HCT116 (cell line): ENCODE measurements around the gene DISP2. TPM values are rescaled to one million over a fixed set of nuclear protein-coding genes. Genes with fewer than 3 reads are reported as not detected.

Experiments used
- ATAC-seq: fragments of 200-7000 bp; cut with Tn5 transposase; 2 replicates; pipeline ENCODE4 v1.9.1; 2020; ENCODE audit warnings: mild to moderate bottlenecking, moderate library complexity
- BruUV-seq: library from RNA; stranded (reverse); fragments of 400-500 nt; replicated peaks from 2 replicates; lab custom pipeline; 2021; lab: Mats Ljungman, UMichigan
- CTCF ChIA-PET: fragments of 300-600 bp; sonication (Branson Sonifier 250); formaldehyde crosslinking; loops from one replicate; lab custom pipeline; 2021; ENCODE audit warnings: antibody characterized with exemption; lab: Charles Lee
- POLR2A ChIA-PET: fragments of 300-600, 350-600 bp; sonication (Branson Sonifier 250); formaldehyde crosslinking; loops from one replicate; lab custom pipeline; 2021; ENCODE audit warnings: antibody characterized with exemption; lab: Charles Lee
- RAD21 ChIA-PET, 2 experiments: fragments of 300-600 bp; sonication (Branson Sonifier 250); formaldehyde crosslinking; loops; one replicate each; lab custom pipeline; 2023; ENCODE audit warnings: low total read pairs in 2 of 2; ENCODE audit not compliant: uncharacterized antibody in 2 of 2, unreplicated experiment in 2 of 2, low non-redundant PET in 1 of 2; lab: Charles Lee
- DNase-seq: peaks from one replicate; pipeline ENCODE4 v3.0.0-alpha.2; 2010; ENCODE audit warnings: low read depth, low spot score
- H2AFZ ChIP-seq: fragments of 200-600 bp; shearing (Covaris generic), sonication (generic); 2 replicates; pipeline ENCODE4 v1.6.1; 2017; ENCODE audit warnings: low read depth, mixed run types, mixed read lengths, antibody characterized with exemption, low read length; ENCODE audit not compliant: poor library complexity, severe bottlenecking
- H3K27ac ChIP-seq: 2 replicates; pipeline ENCODE4 v1.5.1; 2012; ENCODE audit warnings: low read depth, low read length
- H3K27me3 ChIP-seq: fragments of 200-600 bp; sonication (generic); 2 replicates; pipeline ENCODE4 v1.6.1; 2016; ENCODE audit warnings: mixed run types, low read length, mixed read lengths; ENCODE audit not compliant: insufficient read depth
- H3K36me3 ChIP-seq, 2 experiments: fragments of 200-500 bp in 1 of 2; fragments of 200-600 bp in 1 of 2; sonication (Bioruptor generic) in 1 of 2; sonication (generic) in 1 of 2; 2 replicates each; pipeline versions ENCODE4 v1.5.1 to v1.6.1; 2014 to 2016; ENCODE audit warnings: low read length in 2 of 2, inconsistent platforms in 1 of 2, mixed read lengths in 1 of 2, mixed run types in 1 of 2; ENCODE audit not compliant: insufficient read depth in 2 of 2, control insufficient read depth in 1 of 2
- H3K4me1 ChIP-seq, 2 experiments: fragments of 200-600 bp in 1 of 2; sonication (generic) in 1 of 2; 2 replicates each; pipeline versions ENCODE4 v1.5.1 to v1.6.1; 2012 to 2017; ENCODE audit warnings: low read length in 2 of 2, inconsistent platforms in 1 of 2, mild to moderate bottlenecking in 1 of 2, mixed read lengths in 1 of 2, mixed run types in 1 of 2, moderate library complexity in 1 of 2; ENCODE audit not compliant: insufficient read depth in 2 of 2, control insufficient read depth in 1 of 2
- H3K4me2 ChIP-seq: fragments of 200-600 bp; sonication (generic); 2 replicates; pipeline ENCODE4 v1.6.1; 2017; ENCODE audit warnings: mixed run types, low read length, mixed read lengths
- H3K4me3 ChIP-seq, 2 experiments: fragments of 200-600 bp in 1 of 2; sonication (generic) in 1 of 2; replicated peaks in 1 of 2; 2 replicates each; pipeline ENCODE4 v1.5.1; 2011 to 2016; ENCODE audit warnings: low read length in 2 of 2, control low read depth in 1 of 2, low read depth in 1 of 2, mild to moderate bottlenecking in 1 of 2, mixed read lengths in 1 of 2, mixed run types in 1 of 2
- H3K79me2 ChIP-seq: fragments of 200-600 bp; sonication (generic); 2 replicates; pipeline ENCODE4 v1.6.1; 2017; ENCODE audit warnings: mild to moderate bottlenecking, mixed run types, low read length, moderate library complexity, mixed read lengths; ENCODE audit not compliant: insufficient read depth
- H3K9ac ChIP-seq: fragments of 200-600 bp; sonication (generic); 2 replicates; pipeline ENCODE4 v1.6.1; 2016; ENCODE audit warnings: low read length, mixed read lengths
- H3K9me2 ChIP-seq: fragments of 200-600 bp; sonication (generic), shearing (Covaris generic); 2 replicates; pipeline ENCODE4 v1.6.1; 2017; ENCODE audit warnings: mixed run types, mild to moderate bottlenecking, moderate library complexity; ENCODE audit not compliant: insufficient read depth
- H3K9me3 ChIP-seq, 2 experiments: fragments of 200-500 bp in 1 of 2; fragments of 200-600 bp in 1 of 2; sonication (Bioruptor generic) in 1 of 2; sonication (generic) in 1 of 2; 2 replicates each; pipeline ENCODE4 v1.6.1; 2014 to 2017; ENCODE audit warnings: low read length in 2 of 2, mixed read lengths in 2 of 2, inconsistent platforms in 1 of 2, low read depth in 1 of 2, mild to moderate bottlenecking in 1 of 2, mixed run types in 1 of 2, moderate library complexity in 1 of 2; ENCODE audit not compliant: control insufficient read depth in 1 of 2, insufficient read depth in 1 of 2
- H4K20me1 ChIP-seq: fragments of 200-600 bp; sonication (generic), shearing (Covaris generic); 2 replicates; pipeline ENCODE4 v1.6.1; 2017; ENCODE audit warnings: mixed run types, mild to moderate bottlenecking, moderate library complexity; ENCODE audit not compliant: insufficient read depth
- CBX3 ChIP-seq: IDR thresholded peaks from 2 replicates; pipeline ENCODE4 v1.6.1; 2012; ENCODE audit warnings: low read depth
- CEBPB ChIP-seq: IDR thresholded peaks from 2 replicates; pipeline ENCODE4 v1.6.1; 2012; ENCODE audit warnings: low read depth
- ELF1 ChIP-seq: IDR thresholded peaks from 2 replicates; pipeline ENCODE4 v1.6.1; 2012; ENCODE audit warnings: low read depth, borderline replicate concordance
- FOSL1 ChIP-seq: IDR thresholded peaks from 2 replicates; pipeline ENCODE4 v1.6.1; 2012; ENCODE audit warnings: low read depth
- JUND ChIP-seq: IDR thresholded peaks from 2 replicates; pipeline ENCODE4 v1.6.1; 2012
- POLR2A ChIP-seq: IDR thresholded peaks from 2 replicates; pipeline ENCODE4 v1.7.0; 2011; ENCODE audit warnings: borderline replicate concordance; ENCODE audit not compliant: insufficient read depth, insufficient read length; ENCODE audit errors: extremely low read depth
- POLR2AphosphoS5 ChIP-seq: IDR thresholded peaks from 2 replicates; pipeline ENCODE4 v1.6.1; 2011; ENCODE audit warnings: mild to moderate bottlenecking, low read depth, low read length, moderate library complexity
- RAD21 ChIP-seq: IDR thresholded peaks from 2 replicates; pipeline ENCODE4 v1.6.1; 2012; ENCODE audit warnings: low read depth, mild to moderate bottlenecking
- SP1 ChIP-seq: IDR thresholded peaks from 2 replicates; pipeline ENCODE4 v1.6.1; 2012; ENCODE audit warnings: low read depth
- SRF ChIP-seq: IDR thresholded peaks from 2 replicates; pipeline ENCODE4 v1.6.1; 2012; ENCODE audit warnings: low read depth
- YY1 ChIP-seq: IDR thresholded peaks from 2 replicates; pipeline ENCODE4 v1.6.1; 2011; ENCODE audit warnings: low read length, low read depth, moderate library complexity, mild to moderate bottlenecking; ENCODE audit not compliant: insufficient replicate concordance; ENCODE audit errors: extremely low read depth
- ZFX ChIP-seq: fragments of 450-650 bp; IDR thresholded peaks from 2 replicates; pipeline ENCODE4 v1.6.1; 2017
- ZNF274 ChIP-seq: fragments of 200-500 bp; sonication (Bioruptor generic); IDR thresholded peaks from 2 replicates; pipeline ENCODE4 v1.6.1; 2014; ENCODE audit warnings: mild to moderate bottlenecking, low read depth, low read length, inconsistent platforms
- intact Hi-C: fragments of 100-400 bp; cut with micrococcal nuclease; formaldehyde crosslinking; loops from 2 replicates; pipeline ENCODE4 v1.10.0; 2022
- total RNA-seq: library from RNA; stranded (reverse); gene quantifications from one replicate; pipeline ENCODE4 v1.2.1, GENCODE V29; 2021; ENCODE audit not compliant: unreplicated experiment
- TF ChIP-seq, protein P1 (sequence below): IDR thresholded peaks from 2 replicates; pipeline ENCODE4 v1.6.1; 2012
- TF ChIP-seq, protein P2 (sequence below): IDR thresholded peaks from 2 replicates; pipeline ENCODE4 v1.6.1; 2012; ENCODE audit warnings: low read depth
- TF ChIP-seq, protein P3 (sequence below): IDR thresholded peaks from 2 replicates; pipeline ENCODE4 v1.6.1; 2012

The DISP2 gene
- total RNA-seq, 1 experiment from 2014 or later: 3.3 TPM

DNA sequence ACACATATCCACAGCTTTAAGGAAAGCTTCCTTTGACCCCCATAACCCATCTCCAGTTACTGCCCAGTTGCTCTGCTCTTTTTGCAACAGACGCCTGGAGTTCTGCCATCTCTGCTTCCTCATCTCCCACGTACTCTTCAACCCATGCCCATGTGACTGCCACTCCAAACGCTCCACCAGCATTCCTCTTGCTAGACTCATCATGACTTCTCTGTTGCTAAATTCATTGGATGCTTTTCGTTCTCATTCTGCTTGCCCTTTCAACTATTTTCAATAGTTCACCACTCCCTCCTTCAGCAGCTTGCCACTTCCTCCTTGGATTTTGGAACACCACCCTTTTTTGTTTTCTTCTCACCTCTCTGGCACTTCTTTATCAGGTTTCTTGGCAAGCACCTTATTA, 21.8 kb downstream of the DISP2 start:
- Histone ChIP-seq H3K27ac (peak overlapping the region; percentile 48; the same call in 1 of the 2 replicates), H3K9me2 (no peaks in the 10 kb centered on the region), H4K20me1 (no peaks in the 10 kb centered on the region), H3K9me3 (no peaks in the 10 kb centered on the region), H3K4me2 (peak overlapping the region; percentile 65), H3K9ac (no peak overlapping the region), H3K4me3 (peak overlapping the region in 1 of 2 experiments; percentile 12; a peak in 2 of 4 replicates), H3K36me3 (peaks cover 0 to 4% of the 10 kb centered on the region in 2 experiments; a peak in 1 of 4 replicates), H2AFZ (peak overlapping the region; percentile 27), H3K4me1 (peaks cover 15 to 31% of the 10 kb centered on the region in 2 experiments), H3K79me2 (peaks cover 21% of the 10 kb centered on the region), H3K27me3 (no peaks in the 10 kb centered on the region)
- POLR2A ChIA-PET: interaction anchor here (1.4 kb wide), 1 partner anchor 10 kb away, joined by 4 read pairs; no protein-coding TSS in a partner anchor
- intact Hi-C loops: no loop called here
- TF ChIP-seq FOSL1: no peak; the same call in 1 of the 2 replicates
- TF ChIP-seq CBX3: peak; percentile 30; the same call in 1 of the 2 replicates
- TF ChIP-seq, protein P1, sequence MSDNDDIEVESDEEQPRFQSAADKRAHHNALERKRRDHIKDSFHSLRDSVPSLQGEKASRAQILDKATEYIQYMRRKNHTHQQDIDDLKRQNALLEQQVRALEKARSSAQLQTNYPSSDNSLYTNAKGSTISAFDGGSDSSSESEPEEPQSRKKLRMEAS: peak; percentile 38; the same call in 1 of the 2 replicates
- TF ChIP-seq SP1: 0 out of 2 replicates have a peak, but pooled peaks have one; percentile 15
- no peak for TF ChIP-seq POLR2A
- TF ChIP-seq CEBPB: peak; percentile 30; the same call in 1 of the 2 replicates
- peak; percentile 48 for TF ChIP-seq YY1
- 0 out of 2 replicates have a peak, but pooled peaks have one; percentile 8 for TF ChIP-seq JUND
- peak; percentile 42 for ATAC-seq
- CTCF ChIA-PET: interaction anchor here (1.2 kb wide), 1 partner anchor 41 kb away, joined by 3 read pairs; no protein-coding TSS in a partner anchor
- RAD21 ChIA-PET: no interaction called here
- peak; percentile 28 for DNase-seq
- no TSS peak for BruUV-seq

DNA sequence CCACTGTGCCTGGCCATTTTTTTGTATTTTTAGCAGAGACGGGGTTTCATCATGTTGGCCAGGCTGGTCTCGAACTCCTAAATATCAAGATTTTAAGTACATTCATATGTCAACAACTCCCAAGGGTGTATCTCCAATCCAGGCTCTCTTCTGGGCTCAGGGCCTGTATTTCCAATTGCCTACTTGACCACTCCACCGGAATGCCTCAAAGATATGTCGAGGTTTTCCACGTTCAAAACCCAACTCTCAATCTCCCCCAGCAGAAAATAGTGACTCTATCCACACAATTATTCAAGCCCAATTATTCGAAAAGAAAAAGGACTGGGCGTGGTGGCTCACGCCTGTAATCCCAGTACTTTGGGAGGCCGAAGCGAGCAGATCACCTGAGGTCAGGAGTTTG, 22.6 kb downstream of the DISP2 start:
- H3K36me3 ChIP-seq: peaks cover 0 to 12% of the 10 kb centered on the region in 2 experiments; a peak in 1 of 4 replicates
- H3K79me2 ChIP-seq: peaks cover 29% of the 10 kb centered on the region
- H3K9ac ChIP-seq: no peak overlapping the region
- no peak overlapping the region for H3K27ac ChIP-seq
- ATAC-seq (no peak), DNase-seq (no peak)
- H2AFZ ChIP-seq: no peak overlapping the region
- no peak overlapping the region for H3K4me2 ChIP-seq
- H3K9me3 ChIP-seq: no peaks in the 10 kb centered on the region
- H3K4me1 ChIP-seq: peaks cover 15 to 31% of the 10 kb centered on the region in 2 experiments
- CTCF ChIA-PET: no interaction called here
- RAD21 ChIA-PET: no interaction called here
- H4K20me1 ChIP-seq: no peaks in the 10 kb centered on the region
- H3K27me3 ChIP-seq: no peaks in the 10 kb centered on the region
- no peak overlapping the region for H3K4me3 ChIP-seq
- no peaks in the 10 kb centered on the region for H3K9me2 ChIP-seq
- POLR2A ChIA-PET: interaction anchor here (1.4 kb wide), 1 partner anchor 9 kb away, joined by 4 read pairs; no protein-coding TSS in a partner anchor
- intact Hi-C loops: no loop called here
- BruUV-seq: no TSS peak
- no peak for TF ChIP-seq YY1
- TF ChIP-seq, protein P2, sequence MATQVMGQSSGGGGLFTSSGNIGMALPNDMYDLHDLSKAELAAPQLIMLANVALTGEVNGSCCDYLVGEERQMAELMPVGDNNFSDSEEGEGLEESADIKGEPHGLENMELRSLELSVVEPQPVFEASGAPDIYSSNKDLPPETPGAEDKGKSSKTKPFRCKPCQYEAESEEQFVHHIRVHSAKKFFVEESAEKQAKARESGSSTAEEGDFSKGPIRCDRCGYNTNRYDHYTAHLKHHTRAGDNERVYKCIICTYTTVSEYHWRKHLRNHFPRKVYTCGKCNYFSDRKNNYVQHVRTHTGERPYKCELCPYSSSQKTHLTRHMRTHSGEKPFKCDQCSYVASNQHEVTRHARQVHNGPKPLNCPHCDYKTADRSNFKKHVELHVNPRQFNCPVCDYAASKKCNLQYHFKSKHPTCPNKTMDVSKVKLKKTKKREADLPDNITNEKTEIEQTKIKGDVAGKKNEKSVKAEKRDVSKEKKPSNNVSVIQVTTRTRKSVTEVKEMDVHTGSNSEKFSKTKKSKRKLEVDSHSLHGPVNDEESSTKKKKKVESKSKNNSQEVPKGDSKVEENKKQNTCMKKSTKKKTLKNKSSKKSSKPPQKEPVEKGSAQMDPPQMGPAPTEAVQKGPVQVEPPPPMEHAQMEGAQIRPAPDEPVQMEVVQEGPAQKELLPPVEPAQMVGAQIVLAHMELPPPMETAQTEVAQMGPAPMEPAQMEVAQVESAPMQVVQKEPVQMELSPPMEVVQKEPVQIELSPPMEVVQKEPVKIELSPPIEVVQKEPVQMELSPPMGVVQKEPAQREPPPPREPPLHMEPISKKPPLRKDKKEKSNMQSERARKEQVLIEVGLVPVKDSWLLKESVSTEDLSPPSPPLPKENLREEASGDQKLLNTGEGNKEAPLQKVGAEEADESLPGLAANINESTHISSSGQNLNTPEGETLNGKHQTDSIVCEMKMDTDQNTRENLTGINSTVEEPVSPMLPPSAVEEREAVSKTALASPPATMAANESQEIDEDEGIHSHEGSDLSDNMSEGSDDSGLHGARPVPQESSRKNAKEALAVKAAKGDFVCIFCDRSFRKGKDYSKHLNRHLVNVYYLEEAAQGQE: no peak
- no peak for TF ChIP-seq SRF
- no peak for TF ChIP-seq CEBPB
- no peak for TF ChIP-seq POLR2A
- no peak for TF ChIP-seq ZNF274
- TF ChIP-seq RAD21: no peak
- TF ChIP-seq, protein P1: no peak
- no peak for TF ChIP-seq ZFX
- no peak for TF ChIP-seq FOSL1
- no peak for TF ChIP-seq ELF1
- TF ChIP-seq CBX3: no peak
- no peak for TF ChIP-seq JUND
- TF ChIP-seq, protein P3, sequence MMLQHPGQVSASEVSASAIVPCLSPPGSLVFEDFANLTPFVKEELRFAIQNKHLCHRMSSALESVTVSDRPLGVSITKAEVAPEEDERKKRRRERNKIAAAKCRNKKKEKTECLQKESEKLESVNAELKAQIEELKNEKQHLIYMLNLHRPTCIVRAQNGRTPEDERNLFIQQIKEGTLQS: no peak
- TF ChIP-seq POLR2AphosphoS5: no peak
